ENCODE results near the gene COL27A1.

COL27A1 gene

DNA sequence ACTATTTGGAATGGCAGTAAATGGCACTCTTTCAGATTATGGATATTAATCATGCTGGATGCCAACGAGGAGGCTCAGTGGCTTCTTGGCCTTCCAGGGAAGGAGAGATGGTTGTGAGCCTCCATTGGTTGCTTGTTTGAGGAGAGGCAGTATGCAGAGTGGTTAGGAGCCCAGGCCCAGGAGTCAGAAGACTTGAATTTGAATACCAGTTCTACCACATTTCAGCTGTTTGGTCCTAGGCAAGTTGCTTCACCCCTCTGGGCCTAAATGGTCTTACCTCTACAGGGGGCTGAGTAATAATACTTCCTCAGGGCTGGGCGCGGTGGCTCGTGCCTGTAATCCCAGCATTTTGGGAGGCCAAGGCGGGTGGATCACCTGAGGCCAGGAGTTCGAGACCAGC lies 52.5 kb downstream of the COL27A1 start:
- no peak for DNase-seq

DNA sequence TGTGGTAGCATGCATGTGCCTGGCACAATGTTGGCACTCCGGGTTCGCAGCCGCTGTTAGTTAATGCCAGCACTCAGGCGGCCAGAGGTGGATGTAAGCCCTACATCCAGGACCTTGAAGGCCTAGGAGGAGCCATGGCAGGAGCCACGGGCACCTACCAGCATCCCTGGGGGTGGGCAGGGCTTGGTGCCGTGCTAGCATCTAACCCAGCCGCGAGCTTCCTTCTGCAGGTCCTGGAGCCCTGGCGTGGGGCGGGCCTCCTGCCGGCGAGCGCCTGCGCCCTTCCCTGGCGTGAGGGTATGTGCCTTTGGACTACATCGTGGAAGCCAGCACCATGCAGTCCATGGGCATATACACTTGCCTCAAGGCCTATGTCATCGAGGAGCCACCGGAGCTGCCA lies 53.8 kb downstream of the COL27A1 start:
- no peak for DNase-seq

DNA sequence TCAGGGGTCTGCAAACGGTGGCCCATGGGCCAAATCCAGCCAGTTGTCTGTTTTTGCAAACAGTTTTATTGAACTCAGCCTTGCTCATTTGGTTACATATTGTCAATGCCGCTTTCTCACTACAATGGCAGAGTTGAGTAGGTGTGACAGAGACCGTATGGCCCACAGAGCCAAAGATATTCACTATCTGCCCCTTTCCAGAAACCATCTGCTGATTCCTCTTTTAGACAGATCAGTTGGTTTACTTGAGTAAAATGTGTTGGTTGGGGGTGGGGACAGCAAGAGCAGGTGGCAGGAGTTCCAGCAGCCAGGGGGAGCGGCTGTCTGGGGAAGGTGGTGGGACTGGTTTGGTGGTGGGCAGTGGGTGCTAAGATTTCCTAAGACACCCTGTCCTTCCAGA lies 54.8 kb downstream of the COL27A1 start:
- no peak for DNase-seq

DNA sequence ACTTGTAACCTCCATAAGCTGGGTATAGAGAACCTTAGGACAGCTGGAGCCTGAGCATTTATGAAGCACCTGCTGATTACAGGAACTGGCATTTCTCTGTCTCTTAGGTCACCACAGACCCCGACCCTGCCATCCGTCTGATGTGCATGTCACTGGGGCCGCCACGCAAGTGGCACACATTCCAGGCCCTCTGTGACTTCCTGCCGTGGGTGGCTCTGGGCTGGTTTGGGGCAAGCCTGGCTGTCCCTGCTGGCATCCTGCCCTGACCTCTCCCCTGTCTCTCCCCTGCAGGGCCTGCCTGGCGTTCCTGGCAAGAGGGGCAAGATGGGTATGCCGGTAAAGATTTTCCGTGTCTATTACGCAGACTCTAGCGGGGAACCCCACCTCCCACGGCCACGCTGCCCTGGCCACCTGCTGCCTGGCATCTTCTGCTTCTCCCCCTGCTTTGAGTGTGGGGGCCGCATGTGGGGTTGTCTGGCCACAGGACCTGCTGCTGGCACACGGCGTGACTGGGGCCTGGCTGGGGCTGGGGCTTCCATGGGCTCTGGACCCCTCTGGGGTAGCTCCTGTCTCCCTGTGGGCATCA lies 55.4 kb downstream of the COL27A1 start:
- DNase-seq, result no peak

DNA sequence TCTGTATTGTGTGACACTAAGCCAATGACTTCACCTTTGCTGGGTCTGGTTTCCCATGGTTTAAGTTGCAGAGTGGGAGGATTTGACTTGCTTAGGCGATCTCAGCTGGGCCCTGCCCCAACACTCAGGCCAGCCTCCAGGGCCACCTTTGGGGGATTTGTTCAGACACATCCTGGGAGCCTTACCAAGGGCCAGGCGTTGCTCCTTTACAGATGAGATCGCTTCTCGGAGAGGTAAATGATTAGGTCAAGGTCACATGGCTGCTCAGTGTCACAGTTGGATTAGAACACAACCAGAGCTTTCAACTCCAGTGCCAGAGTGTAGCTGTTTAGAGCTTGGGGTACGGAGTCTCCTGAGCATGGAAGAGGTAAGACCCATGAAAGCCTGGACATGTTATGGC lies 57.5 kb downstream of the COL27A1 start:
- no peak for DNase-seq

DNA sequence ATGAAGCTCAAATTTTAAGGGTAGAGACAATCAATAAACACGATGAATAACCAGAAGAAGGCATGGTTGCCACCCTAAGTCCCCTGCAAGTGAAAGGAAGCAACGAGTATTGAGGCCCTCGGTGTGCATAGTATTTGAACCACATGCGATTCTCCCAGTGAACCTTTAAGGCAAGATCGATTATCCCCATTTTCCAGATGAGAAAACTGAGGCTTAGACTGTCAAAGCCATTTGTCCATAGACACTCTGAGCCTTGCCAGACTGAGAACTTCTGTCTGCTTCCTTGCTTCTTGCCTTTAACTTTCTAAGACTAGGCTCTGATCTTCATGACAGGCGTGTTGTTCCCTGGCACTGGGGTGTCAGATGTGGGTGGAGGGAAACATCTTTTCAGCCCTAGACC lies 58.2 kb downstream of the COL27A1 start:
- DNase-seq, result no peak

DNA sequence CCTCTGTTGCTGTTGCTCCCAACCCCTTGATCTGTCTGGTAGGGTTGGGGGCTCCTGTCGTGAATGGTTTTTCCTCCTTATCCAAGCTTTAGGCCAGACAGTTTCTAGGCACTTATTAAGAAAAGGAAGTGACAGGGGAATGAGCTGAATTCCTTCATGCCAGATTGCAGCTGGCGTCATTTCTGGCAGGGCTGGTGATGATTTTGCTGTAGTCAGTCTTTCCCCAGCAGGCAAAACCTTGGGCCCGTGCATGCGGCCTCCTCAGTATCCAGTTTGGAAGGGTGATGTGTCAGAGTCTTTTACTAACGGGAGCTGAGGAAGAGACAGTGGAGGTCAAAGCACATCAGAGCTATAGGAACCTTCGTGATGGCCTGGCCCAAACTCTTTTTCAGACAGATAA lies 58.8 kb downstream of the COL27A1 start:
- DNase-seq, result no peak

DNA sequence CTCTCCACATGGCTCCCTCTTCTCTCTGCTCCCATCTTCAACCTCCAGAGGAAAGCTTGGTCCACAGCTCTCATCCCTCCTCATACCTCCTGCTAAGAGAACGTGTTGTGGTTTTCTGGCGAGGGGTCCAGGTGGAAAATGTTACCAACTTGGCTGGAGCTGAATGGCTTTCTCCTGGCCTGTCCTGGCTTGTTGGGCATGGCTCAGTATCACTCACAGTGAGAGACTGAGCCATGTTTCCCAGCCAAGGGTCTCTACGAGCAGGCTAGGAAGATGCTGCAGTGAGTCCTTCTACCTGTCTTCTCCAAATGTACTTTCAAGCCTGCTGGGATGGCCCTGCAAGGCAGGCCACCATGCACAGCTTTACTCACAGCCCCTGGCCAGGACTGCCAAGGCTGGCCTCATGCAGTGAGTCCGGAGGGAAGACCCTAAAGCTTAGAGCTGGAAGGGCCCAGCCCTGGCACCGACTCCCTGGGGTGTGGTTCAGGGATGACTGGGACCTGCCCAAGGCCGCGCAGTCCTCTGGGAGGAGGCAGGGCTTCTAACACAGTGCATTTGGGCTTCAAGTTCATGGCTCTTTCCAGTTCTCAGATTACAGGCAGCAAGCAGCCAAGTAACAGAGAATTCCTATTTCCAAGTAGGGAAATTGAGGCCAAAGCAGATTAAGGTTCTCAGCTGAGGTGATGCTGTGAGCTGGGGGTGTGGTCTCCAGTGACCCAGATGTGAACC lies 59.5 kb downstream of the COL27A1 start:
- DNase-seq, result no peak

DNA sequence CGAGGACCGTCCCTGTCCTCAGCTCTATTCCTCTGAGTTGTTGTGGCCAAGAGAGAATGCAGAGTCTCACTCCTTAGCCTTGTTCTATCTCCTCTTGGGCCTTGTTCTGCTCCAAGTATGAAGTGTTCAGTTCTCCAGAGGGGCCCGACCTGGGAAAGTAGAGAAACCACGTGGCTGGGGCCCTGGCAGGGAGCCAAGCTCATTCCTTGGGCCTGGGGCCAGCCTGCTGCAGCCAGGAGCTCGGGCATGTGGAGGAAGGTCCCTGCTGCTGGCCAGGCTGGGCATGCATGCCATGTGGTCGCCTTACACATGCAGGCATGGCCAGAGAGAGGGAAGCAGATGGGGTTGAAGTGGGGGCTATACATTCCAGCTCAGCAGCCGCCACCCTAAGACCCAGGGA lies 60.7 kb downstream of the COL27A1 start:
- DNase-seq, result no peak

DNA sequence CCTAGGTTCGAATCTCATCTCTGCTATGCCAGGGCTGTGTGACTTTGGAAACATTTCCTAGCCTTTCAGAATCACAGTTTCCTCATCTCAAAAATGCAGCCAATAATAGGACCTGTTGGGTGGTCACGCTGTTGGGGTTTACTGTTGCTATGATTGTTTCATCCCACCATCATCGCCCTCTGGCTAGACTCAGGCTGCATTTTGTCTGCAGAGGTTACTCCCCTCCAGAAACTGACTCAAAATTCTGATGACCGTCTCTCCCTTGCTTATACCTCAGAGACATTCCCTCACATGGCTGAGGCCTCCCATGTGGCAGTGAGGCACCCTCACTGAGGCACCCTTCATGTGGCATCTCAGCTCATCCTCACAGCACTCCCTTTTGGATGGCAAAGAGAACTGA lies 61.6 kb downstream of the COL27A1 start:
- DNase-seq, result no peak

DNA sequence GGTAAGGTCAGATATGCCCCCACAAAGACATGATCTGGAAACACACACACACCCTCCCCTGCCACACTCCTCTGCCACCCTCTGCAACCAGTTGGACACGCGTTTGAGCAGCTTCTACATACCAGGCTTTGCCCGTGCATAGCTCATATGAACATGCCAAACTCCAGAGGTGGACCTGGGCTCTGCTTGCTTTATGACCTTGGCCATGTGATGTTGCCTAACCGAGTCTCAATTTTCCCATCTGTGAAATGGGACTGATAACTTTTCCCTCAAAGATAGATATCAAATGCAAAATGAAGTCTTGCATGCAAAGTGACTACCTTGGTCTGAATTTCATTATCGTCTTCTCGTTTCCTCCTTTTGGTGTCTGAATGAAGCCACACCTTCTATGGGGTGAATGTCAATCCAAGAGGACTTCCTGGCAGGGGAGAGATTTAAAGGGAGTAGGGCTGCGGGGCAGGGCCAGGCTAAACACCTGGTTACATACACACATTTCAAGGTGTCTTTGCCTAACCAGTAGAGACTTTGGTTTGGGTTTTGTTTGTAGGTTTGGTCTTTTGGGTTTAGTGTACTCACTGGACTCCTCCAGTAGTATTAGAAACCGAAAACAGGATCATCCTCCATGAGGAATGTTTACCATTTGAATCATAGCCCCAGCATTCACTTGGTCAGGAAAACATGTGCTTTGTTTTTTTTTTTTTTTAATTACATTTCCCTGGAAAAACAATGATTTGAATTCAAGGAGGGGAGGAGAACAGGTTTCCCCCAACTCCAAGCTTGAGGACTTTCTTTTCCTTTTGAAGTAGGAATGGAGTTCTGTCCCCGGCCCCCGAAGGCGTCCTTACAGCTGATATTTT lies 63.2 kb downstream of the COL27A1 start:
- DNase-seq, result no peak

DNA sequence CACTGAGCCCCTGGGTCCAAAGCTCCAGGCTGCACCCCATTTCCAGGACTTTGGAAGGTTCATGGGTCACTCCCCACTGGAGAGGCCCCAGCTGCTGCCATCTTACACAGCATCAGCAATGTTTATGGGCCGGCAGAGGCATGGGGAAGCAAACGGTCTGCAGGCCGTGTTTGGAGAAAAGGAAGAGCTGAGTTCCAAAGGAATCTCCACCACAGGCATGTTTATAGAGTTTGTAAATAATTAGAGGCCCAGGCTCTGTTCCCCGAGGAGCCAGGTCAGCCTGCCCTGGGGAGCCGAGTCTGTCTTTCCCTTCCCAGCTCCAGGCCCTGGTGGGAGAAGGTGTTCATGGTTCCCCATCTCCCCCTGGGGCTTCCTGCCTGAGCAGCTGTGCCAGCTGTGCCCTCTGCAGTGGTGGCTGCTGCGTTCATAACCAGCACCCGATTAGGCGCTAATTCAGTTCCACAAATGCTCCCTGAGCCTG lies 64.8 kb downstream of the COL27A1 start:
- no peak for DNase-seq

DNA sequence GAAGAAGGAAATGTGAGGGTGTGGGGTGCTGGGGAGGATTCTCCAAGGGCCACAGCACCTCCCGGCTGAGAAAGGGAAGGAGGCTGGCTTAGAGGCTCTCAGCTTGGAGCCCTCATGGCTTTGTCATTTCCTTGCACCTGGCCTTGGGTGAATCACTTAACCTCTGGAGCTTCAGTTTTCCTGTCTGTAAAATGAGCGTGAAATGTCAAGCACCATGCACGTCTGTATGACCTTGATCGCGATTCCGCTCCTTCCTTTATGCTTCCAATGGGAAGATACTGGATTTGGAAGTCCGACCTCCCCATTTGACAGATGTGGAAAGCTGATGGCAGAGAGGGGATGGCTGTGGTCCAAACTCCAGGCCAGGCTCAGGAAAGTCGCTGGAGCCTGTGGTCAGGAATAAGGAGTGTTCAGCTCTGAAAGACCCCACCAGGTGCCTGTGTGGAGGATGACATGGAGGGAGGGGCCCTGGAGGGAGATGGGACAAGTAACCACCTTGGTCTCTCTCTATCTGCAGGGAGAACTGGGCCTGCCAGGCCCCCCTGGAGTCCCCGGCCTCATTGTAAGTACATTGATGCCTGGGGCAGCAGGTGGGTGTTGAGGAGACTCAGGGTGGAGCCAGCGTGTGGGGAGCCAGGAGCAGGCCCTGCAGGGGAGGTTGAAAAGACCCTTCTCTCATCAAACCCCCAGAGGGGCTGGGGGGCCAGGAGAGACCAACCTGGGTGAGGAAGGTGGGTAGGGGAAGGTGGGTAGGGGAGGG lies 66.5 kb downstream of the COL27A1 start:
- peak; percentile 43 for DNase-seq

DNA sequence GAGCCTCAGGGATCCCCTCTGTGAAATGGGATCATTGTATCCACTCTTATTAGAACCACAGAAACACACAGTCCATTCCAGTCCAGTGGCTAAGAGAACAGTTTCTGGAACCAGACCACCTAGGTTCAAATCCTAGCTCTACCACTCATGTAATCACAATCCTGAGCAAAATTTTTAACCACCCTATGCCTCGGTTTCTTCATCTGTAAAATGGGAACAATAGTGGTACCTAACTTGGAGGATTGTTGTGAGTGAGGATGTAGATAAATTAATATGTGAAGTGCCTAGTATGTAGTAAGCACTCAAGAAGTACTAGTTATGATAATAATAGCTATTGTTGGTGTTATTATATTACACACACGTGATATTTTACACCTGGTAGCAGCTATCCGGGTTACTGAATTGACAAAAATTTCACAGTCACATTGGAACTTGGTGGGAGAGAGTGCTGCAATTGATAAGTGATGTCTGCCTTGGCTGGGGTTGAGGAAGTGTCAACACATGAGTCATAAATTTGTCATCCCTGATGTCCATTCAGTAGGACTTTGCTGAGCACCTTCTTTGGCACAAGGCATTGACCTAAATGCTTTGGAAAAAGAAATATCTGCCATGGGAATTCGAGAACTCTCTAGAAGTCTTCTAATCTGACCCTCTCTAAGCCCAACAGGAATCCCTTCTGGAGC lies 68.4 kb downstream of the COL27A1 start:
- peak; percentile 81 for DNase-seq

DNA sequence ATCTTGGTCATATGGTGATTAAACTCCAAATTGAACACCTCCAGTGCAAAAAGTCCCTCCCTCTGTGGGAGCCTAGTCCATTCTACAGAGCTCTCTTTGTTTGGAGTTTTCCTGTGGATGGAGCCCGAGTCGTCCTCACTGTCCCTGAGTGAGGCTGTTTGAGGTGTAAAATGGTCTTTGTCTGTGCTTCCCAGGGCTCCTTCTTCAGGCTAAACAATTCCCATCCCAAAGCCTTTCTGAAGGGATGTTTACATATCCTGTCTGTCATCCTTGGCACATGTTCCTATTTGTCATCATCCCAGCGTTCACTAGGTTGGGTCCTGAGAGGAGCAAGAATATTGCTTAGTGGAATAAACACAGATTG lies 68.9 kb downstream of the COL27A1 start:
- peak; percentile 81 for DNase-seq

DNA sequence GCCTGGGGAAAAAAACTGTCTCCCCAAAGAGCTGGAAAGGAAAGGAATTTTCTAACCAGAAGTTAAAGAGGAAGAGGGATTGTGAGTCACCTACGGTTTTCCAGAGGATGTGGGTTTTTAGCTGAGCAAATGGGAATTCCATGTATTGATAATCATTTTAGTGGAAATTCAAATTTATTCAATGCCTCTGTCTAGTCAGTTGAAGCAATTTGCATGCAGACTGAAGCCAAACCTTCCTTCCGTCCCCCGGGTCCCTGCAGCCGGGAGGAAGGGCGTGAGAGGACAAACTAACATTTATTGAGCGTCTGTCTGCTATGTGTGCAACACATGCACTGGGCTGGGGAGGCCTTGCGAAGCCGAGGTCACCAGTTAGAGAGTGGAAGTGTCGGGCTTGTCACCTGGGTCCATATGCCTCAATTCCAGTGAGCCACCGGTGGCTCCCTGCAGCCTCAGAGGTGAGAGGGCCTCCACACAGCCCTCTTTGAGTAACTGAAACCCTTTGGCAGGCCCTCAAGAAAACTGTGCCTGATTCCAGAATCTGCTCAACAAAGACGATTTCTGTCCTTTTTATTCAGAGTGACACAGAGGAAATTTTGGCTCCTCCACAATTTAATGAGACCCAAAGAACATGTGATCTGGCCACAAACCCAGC lies 70.3 kb downstream of the COL27A1 start:
- peak; percentile 76 for DNase-seq

DNA sequence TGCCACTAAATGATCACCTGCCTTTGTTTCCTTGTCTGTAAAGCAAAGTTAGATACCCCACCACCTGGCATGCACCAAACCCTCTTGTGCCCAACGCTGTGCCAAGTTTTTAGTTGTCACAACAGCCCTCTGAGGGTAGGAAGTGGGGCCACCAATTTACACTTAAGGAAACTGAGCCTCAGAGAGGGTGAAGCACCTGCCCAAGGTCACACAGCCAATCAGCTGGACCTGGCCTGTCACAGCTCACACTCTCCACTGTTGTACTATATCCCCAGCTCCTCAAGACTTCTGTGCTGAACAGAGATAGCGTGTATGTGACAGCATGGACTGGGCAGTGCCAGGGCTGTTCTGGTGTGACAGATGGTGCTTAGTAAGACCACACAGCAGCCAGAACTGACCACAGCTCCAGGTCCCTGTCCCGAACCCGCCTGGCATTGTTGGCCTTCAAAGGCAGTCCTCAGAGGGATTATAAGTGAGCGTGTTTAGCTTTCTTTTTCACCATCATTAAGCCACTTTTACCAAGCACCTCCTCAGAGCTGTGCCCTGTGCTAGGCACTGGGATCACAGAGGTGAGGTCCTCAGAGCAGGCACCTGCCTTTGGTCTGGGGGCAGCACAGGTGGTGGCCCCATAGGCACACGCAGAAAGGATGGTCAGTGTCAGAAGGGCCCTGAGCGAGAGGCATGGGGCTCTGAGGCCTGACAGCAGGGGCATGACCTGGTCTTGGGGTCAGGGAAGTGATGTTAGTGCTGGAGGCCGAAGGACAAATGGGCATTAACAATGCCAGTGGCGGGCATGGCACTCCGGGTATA lies 71.1 kb downstream of the COL27A1 start:
- DNase-seq, result no peak

DNA sequence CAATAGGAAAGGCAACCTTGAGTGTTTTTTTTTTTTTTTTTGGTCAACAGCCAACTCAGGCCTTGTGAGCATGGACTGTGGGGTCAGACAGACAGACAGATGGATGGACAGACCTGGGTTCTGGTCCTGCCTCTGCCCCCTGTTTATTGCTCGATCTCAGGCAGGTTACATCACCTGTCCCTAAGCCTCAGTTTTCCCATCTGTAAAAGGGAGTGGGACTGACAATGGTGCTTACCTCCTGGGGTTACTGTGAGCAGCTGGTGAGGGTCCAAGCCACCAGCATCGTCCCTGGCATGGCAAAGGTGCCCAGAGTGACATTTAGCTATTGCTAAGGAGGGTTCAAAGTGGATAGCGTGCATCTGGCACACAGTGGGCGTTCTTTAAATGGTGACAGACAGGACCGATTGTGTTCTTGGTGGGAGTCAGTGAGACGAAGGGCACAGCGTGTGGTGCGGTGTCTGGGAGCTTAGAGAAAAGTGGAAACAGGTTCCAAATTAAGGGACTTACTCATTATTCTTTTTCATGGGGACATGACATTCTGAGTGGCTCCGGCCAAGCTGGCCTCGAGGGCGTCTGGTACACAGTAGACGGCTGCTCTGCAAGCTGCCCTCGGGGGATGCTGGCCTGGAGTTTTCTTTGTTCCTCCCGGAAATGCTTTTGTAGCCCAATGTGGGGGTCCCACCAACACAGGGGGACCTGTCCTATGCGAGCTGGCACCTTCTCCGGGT lies 72.1 kb downstream of the COL27A1 start:
- no peak for DNase-seq

DNA sequence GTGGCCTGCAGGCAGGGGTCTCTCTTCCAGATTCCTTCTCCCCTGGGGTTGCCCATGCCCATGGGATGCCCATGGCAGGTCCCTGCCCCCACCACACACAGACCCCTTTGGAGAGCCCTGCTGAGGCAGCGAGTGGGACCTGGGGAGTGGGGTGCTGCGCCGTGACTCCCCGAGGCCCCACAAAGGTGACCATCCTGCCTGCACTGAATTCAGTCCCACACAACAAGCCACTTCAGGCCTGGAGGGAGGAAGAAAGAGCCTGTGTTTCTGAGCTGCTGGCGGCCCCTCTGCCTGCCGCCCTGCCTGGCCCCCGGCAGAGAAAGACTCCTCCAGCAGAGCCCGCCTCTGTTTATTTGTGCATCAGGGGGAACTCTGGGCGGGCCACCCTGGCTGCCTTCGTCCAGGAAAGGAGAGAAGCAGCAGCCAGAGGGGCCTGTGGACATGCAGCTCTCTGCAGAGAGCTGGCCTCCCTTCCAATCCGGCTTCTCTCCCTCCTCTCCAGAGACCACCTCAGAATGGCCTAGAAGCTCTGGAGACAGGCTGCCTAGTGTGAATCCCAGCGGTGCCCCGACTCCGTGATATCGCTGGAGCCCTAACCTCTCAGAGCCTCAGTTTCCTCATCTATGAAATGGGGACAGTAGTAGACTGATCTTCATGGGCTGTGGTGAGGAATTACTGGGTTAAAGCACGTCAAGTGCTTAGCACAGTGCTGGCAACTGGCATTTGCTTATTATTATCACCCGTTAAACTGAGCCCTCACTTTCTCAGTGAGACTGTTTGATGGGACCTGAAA lies 72.9 kb downstream of the COL27A1 start:
- DNase-seq, result no peak

DNA sequence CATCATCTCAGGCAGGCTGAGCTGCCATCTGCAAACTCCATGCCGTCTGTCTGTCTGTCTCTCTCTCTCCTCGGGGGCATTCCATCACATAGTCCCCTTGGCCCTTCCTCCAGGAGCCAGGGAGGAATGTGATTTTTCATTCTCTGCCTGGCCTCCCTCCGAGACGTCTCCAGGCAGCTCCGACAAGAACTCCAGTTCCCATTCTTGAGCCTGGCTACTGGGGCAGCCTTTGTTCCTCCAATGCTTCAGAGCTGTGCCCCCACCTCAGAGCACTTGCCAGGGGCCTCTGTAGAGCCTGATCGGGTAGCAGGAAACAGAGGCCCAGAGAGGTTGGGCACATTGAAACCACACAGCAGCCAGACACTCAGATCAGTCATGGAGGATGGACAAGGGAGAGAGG lies 74.0 kb downstream of the COL27A1 start:
- no peak for DNase-seq

Data from HCEC 1CT (cell line).